ENCODE results near the gene GNB5.

The GNB5 gene

DNA sequence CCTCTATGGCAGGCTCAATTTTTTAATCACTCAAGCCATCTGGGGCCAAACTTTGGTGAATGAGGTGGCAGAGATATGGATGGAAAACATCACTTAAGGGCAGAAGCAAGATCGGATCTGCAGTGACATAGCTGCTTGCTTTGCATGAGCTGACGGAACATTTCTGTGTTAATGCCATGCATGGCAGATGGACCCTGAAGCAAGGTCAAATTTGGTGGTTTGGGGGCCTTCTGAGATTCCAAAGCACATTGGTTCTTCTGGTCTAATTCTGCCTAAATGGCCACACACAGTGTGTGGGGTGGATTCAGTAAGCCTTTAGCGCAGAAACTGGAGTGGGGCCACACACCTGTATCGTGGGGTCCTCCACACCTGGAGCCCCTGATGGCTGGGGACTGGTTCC is 40.3 kb downstream of the GNB5 start:
- H3K4me1 Mint-ChIP-seq (ENCODE audit: low read depth) = no peaks in the 10 kb centered on the region
- no peak overlapping the region for H3K27ac Mint-ChIP-seq
- no peak overlapping the region for H3K4me3 Mint-ChIP-seq
- no peak for DNase-seq
- peaks cover 59% of the 10 kb centered on the region for H3K36me3 Mint-ChIP-seq (ENCODE audit: low read depth)
- H3K27me3 Mint-ChIP-seq = no peaks in the 10 kb centered on the region
- no peaks in the 10 kb centered on the region for H3K9me3 Mint-ChIP-seq

GRCh38 chr15:52150043-52150825 is 41.0 kb downstream of the GNB5 start:
- H3K27ac Mint-ChIP-seq = no peak overlapping the region
- no peak for DNase-seq
- H3K9me3 Mint-ChIP-seq = no peaks in the 10 kb centered on the region
- no peaks in the 10 kb centered on the region for H3K27me3 Mint-ChIP-seq
- H3K4me3 Mint-ChIP-seq = no peak overlapping the region
- H3K36me3 Mint-ChIP-seq (ENCODE audit: low read depth) = peaks cover 62% of the 10 kb centered on the region
- no peaks in the 10 kb centered on the region for H3K4me1 Mint-ChIP-seq (ENCODE audit: low read depth)

DNA sequence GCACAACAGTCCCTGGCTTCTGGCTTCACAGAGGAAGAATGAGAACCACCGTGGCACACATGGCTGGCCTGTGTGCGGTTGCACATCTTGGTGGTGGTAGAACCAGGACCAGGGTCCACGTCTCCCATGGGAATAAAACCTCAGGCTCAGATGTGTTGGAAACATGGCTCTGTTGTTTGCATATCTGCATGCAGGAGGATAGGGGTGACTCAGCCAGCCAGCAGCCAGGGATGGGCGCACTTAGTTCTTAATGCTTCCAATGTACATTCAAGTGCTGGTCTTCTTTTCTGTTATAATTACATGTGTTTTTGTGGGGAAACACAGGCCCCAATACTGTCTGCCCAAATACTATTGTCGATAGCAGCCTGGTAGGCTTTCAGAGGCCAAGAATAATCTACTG is 42.8 kb downstream of the GNB5 start:
- H3K27ac Mint-ChIP-seq = no peak overlapping the region
- H3K9me3 Mint-ChIP-seq = no peaks in the 10 kb centered on the region
- H3K27me3 Mint-ChIP-seq = no peaks in the 10 kb centered on the region
- H3K4me1 Mint-ChIP-seq (ENCODE audit: low read depth) = no peaks in the 10 kb centered on the region
- H3K36me3 Mint-ChIP-seq (ENCODE audit: low read depth) = peaks cover 72% of the 10 kb centered on the region
- no peak for DNase-seq
- H3K4me3 Mint-ChIP-seq = no peak overlapping the region

DNA sequence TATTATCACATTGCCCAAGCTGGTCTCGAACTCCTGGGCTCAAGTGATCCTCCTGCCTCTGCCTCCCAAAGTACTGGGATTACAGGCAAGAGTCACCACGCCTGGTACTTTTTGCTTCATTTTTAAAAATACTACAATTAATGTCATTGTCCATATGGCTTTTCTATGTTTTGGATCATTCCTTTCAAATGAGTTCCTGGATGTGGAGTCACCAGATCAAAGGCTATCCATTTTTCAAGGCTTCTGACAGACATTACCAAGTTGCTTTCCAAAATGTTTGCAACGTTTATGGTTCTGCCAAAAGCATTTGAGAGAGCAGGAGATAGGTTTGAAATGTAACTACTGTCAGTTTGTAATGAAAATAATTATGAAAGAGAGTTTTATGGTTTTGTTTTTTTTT is 44.4 kb downstream of the GNB5 start:
- H3K27me3 Mint-ChIP-seq = no peaks in the 10 kb centered on the region
- no peak overlapping the region for H3K4me3 Mint-ChIP-seq
- H3K4me1 Mint-ChIP-seq (ENCODE audit: low read depth) = no peaks in the 10 kb centered on the region
- H3K9me3 Mint-ChIP-seq = no peaks in the 10 kb centered on the region
- no peak for DNase-seq
- no peak overlapping the region for H3K27ac Mint-ChIP-seq
- H3K36me3 Mint-ChIP-seq (ENCODE audit: low read depth) = peaks cover 69% of the 10 kb centered on the region

- Mint-ChIP-seq H3K36me3 (ENCODE audit: low read depth) (peaks cover 67% of the 10 kb centered on the region), H3K4me3 (no peak overlapping the region), H3K4me1 (ENCODE audit: low read depth) (no peaks in the 10 kb centered on the region), H3K9me3 (no peaks in the 10 kb centered on the region), H3K27me3 (no peaks in the 10 kb centered on the region), H3K27ac (no peak overlapping the region)
- DNase-seq = no peak
These were observed 44.9 kb downstream of the GNB5 start for GRCh38 chr15:52146261-52146660.

DNA sequence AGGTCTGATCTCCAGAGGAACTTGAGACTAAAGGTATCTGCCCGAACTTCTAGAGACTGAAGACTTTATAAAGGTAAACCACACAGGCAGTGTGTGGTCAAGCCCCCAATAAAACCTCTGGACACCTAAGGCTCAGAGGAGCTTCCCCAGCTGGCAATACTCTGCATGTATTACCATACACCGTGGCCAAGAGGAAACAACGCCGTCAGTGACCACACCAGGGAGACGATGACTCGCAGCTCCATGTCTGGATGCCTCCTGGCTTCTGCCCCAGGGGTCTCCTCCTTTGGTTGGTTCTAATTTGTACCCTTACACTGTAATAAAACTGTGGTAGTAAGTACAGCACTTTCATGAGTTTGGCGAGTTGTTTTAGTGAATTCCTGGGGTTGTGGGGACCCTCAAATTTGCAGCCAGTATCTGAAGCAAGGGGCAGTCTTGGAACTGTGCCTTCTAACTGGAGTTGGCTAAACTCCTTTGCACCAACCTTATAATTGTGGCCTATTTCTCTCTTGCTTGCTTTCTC is 46.5 kb downstream of the GNB5 start:
- Mint-ChIP-seq H3K4me1 (ENCODE audit: low read depth) (no peaks in the 10 kb centered on the region), H3K27me3 (no peaks in the 10 kb centered on the region), H3K4me3 (no peak overlapping the region), H3K27ac (no peak overlapping the region), H3K9me3 (no peaks in the 10 kb centered on the region), H3K36me3 (ENCODE audit: low read depth) (peaks cover 59% of the 10 kb centered on the region)
- DNase-seq = no peak

DNA sequence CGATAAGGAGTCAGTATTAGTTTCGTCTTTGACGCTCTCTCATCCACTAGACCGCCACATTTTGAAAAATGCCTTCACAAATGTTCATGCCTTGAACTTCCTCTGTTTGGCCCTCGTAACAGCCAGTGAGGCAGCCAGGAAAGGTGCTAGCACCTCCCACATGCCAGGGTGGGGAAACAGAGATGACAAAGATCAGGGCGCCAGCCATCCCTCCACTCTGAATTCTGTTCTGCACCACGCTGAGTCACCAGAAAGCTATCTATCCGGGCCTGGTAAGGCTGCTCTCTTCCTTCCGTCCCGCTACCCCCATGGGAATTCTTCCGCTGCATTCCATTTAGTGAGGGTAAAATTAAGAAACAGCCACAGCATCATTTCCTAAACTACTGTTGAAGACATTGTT is 47.3 kb downstream of the GNB5 start:
- Mint-ChIP-seq H3K4me3 (no peak overlapping the region), H3K4me1 (ENCODE audit: low read depth) (no peaks in the 10 kb centered on the region), H3K36me3 (ENCODE audit: low read depth) (peaks cover 59% of the 10 kb centered on the region), H3K27ac (no peak overlapping the region), H3K27me3 (no peaks in the 10 kb centered on the region), H3K9me3 (no peaks in the 10 kb centered on the region)
- no peak for DNase-seq

DNA sequence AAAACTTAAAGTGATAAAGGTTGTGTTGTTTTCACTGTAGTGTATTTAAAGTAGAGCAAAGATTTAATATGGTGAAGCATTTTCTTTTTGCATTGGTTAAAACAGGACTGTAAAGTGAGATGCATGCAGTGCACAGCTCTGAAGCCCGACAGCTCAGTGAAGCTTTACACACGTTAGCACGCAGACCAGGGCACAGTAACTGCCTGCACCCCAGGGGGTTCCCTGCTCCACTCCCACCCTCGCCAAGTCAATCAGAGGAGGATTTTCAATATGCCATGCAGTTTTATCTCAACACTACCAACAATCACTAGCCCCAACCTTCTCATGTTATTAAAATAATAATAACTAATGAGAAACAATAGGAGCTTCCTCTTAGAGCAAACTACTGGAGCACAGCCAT is 50.5 kb downstream of the GNB5 start:
- no peak overlapping the region for H3K27ac Mint-ChIP-seq
- no peak for DNase-seq
- H3K4me3 Mint-ChIP-seq = no peak overlapping the region
- H3K27me3 Mint-ChIP-seq = no peaks in the 10 kb centered on the region
- no peaks in the 10 kb centered on the region for H3K9me3 Mint-ChIP-seq
- H3K4me1 Mint-ChIP-seq (ENCODE audit: low read depth) = peaks cover 17% of the 10 kb centered on the region
- H3K36me3 Mint-ChIP-seq (ENCODE audit: low read depth) = peaks cover 37% of the 10 kb centered on the region

- Mint-ChIP-seq H3K9me3 (no peaks in the 10 kb centered on the region), H3K27me3 (no peaks in the 10 kb centered on the region), H3K4me3 (no peak overlapping the region), H3K27ac (peak overlapping the region; percentile 17), H3K4me1 (ENCODE audit: low read depth) (peaks cover 20% of the 10 kb centered on the region), H3K36me3 (ENCODE audit: low read depth) (peaks cover 31% of the 10 kb centered on the region)
- peak; percentile 77 for DNase-seq
These were observed 51.4 kb downstream of the GNB5 start for GRCh38 chr15:52139599-52140462.

DNA sequence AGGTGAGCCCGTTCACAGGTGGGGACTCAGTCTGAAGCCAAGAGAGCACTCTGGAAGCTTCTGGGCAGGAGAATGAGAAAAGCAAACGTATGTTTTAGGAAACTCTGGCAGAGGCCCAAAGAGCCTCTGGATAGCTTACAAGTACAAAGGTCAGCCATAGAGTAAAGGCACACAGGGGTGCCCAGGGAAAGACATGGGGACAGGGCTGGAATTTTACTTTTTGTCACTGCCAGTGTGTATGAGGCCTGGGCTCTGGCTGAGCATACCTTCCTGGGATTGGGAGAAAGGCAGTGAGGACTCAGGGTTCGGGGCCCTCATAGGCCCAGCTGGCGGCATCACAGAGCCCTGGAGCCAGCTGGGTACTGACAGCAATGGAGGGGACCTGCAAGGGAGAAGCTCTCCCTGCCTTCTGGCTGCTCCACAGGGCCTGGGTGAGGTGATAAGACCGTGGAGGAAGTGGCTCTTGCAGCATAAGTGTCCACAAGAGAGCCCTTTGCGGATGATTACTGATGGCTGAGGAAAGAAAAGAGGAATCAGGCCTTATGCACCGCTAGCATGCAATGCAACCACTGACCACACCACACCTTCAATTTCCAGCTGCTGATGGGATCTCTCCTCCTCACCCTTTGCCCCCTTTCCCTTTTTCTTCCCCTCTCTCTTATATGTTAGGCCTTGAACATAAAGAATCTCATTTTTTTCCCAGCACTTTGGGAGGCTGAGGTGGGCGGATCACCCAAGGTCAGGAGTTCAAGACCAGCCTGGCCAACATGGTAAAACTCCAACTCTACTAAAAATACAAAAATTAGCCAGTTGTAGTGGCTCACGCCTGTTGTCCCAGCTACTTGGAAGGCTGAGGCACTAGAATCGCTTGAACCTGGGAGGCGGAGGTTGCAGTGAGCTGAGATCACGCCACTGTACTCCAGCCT is 53.5 kb downstream of the GNB5 start:
- DNase-seq = no peak
- Mint-ChIP-seq H3K9me3 (no peaks in the 10 kb centered on the region), H3K4me1 (ENCODE audit: low read depth) (peaks cover 20% of the 10 kb centered on the region), H3K36me3 (ENCODE audit: low read depth) (peaks cover 34% of the 10 kb centered on the region), H3K4me3 (no peak overlapping the region), H3K27ac (no peak overlapping the region), H3K27me3 (no peaks in the 10 kb centered on the region)

- Mint-ChIP-seq H3K9me3 (no peaks in the 10 kb centered on the region), H3K4me3 (no peak overlapping the region), H3K4me1 (ENCODE audit: low read depth) (peaks cover 20% of the 10 kb centered on the region), H3K27ac (no peak overlapping the region), H3K36me3 (ENCODE audit: low read depth) (peaks cover 37% of the 10 kb centered on the region), H3K27me3 (no peaks in the 10 kb centered on the region)
- no peak for DNase-seq
These were observed 54.7 kb downstream of the GNB5 start for GRCh38 chr15:52136442-52136980.

GRCh38 chr15:52134502-52135144 is 56.6 kb downstream of the GNB5 start:
- peaks cover 34% of the 10 kb centered on the region for H3K36me3 Mint-ChIP-seq (ENCODE audit: low read depth)
- no peak overlapping the region for H3K4me3 Mint-ChIP-seq
- H3K27me3 Mint-ChIP-seq = no peaks in the 10 kb centered on the region
- DNase-seq = no peak
- H3K27ac Mint-ChIP-seq = no peak overlapping the region
- no peaks in the 10 kb centered on the region for H3K9me3 Mint-ChIP-seq
- peaks cover 20% of the 10 kb centered on the region for H3K4me1 Mint-ChIP-seq (ENCODE audit: low read depth)

GRCh38 chr15:52133510-52134220 is 57.5 kb downstream of the GNB5 start:
- Mint-ChIP-seq H3K27ac (no peak overlapping the region), H3K27me3 (no peaks in the 10 kb centered on the region), H3K4me1 (ENCODE audit: low read depth) (peaks cover 20% of the 10 kb centered on the region), H3K36me3 (ENCODE audit: low read depth) (peaks cover 30% of the 10 kb centered on the region), H3K4me3 (no peak overlapping the region), H3K9me3 (no peaks in the 10 kb centered on the region)
- DNase-seq = no peak

Data from activated T-cell treated with anti-CD3 and anti-CD28 coated beads, Interleukin-2, amount 50 U/mL, for 24 hours (primary cell).